ENCODE measurements around the gene DMRTA2. TPM values are rescaled to one million over a fixed set of nuclear protein-coding genes. Genes with fewer than 3 reads are reported as not detected.

The DMRTA2 gene
- total RNA-seq, 1 experiment from 2014 or later, result not detected

DNA sequence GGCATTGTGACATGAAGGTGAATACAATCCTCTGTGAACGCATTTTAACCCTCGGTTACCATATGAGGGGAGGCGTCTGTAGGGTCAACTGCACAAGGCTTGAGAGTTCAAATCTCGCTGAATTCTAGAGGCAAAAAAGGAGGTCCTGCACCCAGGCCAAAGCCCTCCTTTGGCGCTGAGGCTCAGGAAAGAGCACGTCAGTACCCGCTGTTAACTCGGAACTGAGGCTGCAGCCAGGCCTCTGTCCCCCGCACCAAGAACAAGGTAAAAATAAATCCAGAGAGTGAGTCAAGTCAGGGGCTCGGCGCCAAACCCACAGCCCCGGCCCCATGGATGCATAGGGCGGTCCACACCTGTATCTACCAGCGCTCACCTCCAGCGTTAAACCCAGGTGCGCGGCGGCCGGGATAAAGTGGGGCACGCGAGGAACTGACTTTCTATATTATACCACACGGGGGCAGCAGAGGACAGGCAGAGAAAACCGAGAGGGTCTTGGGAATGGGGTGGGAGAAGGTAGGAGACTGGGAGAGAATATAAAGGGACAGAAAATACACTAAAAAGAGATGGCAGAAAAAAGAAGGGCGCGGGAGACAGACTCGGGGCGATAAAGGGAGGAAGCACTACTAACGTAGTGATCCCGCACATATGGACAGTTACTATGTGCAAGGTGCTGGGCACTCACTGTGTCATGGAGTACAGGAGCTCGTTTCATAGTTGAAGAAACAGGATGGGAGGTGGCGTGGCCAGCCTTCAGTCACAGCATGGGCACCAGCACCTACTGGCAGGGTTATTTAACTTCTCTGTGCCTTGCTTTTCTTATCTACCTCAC lies 54.9 kb downstream of the DMRTA2 start:
- ChIA-PET POLR2A (no interaction called here), CTCF (interaction anchor here (0.7 to 1.1 kb wide), 2 partner anchors 235 to 237 kb away, joined by 3 to 4 read pairs; no protein-coding TSS in a partner anchor)
- DNase-seq (ENCODE audit: low read depth, low spot score) (peak; percentile 13), ATAC-seq (peak; percentile 92)
- BruUV-seq (replicated peaks), result no TSS peak
- intact Hi-C loops (cut with micrococcal nuclease; ENCODE audit: unreplicated experiment), result loop anchor here (1.0 kb wide), 2 partner anchors 237 to 336 kb away; no protein-coding TSS in a partner anchor
- Histone ChIP-seq H3K4me1 (ENCODE audit: control insufficient read depth, insufficient read depth, low read length) (peaks cover 3% of the 10 kb centered on the region; the same call in 1 of the 2 replicates), H3K9me3 (ENCODE audit: control insufficient read depth, insufficient read depth, low read depth, low read length) (no peaks in the 10 kb centered on the region), H3K4me3 (ENCODE audit: low read depth in 2 of 2, low read length in 2 of 2) (peak overlapping the region; percentile 7 to 23; a peak in 2 of 4 replicates), H3K27me3 (ENCODE audit: control insufficient read depth, insufficient read depth, low read length) (peaks cover 15% of the 10 kb centered on the region), H3K36me3 (ENCODE audit: control insufficient read depth, insufficient read depth, low read length) (no peaks in the 10 kb centered on the region), H3K27ac (ENCODE audit: low read length) (no peak overlapping the region)
- in situ Hi-C loops (cut with HindIII; ENCODE audit: low pct_unique_long_range_greater_than_20kb, low sequenced_read_pairs), result no loop called here
- TF ChIP-seq, protein P1, sequence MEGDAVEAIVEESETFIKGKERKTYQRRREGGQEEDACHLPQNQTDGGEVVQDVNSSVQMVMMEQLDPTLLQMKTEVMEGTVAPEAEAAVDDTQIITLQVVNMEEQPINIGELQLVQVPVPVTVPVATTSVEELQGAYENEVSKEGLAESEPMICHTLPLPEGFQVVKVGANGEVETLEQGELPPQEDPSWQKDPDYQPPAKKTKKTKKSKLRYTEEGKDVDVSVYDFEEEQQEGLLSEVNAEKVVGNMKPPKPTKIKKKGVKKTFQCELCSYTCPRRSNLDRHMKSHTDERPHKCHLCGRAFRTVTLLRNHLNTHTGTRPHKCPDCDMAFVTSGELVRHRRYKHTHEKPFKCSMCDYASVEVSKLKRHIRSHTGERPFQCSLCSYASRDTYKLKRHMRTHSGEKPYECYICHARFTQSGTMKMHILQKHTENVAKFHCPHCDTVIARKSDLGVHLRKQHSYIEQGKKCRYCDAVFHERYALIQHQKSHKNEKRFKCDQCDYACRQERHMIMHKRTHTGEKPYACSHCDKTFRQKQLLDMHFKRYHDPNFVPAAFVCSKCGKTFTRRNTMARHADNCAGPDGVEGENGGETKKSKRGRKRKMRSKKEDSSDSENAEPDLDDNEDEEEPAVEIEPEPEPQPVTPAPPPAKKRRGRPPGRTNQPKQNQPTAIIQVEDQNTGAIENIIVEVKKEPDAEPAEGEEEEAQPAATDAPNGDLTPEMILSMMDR (IDR thresholded peaks at IDR 0.05), result peak; percentile 91
- TF ChIP-seq TCF7L2 (IDR thresholded peaks at IDR 0.05; ENCODE audit: low read depth, low read length) (no peak), POLR2AphosphoS5 (IDR thresholded peaks at IDR 0.05; ENCODE audit: low read depth, low read length) (no peak)
